GM18505 (cell line): ENCODE data around the gene GRIP1.

Experiments
- ATAC-seq: cut with Tn5 transposase; IDR thresholded peaks from one replicate; pipeline ENCODE4 v1.9.1; 2021; ENCODE audit not compliant: unreplicated experiment
- POLR2A ChIP-seq: IDR thresholded peaks from 4 replicates; pipeline ENCODE4 v1.6.1; 2011; ENCODE audit warnings: borderline replicate concordance; ENCODE audit not compliant: insufficient read depth, insufficient read length; ENCODE audit errors: extremely low read depth

GRIP1 gene

DNA sequence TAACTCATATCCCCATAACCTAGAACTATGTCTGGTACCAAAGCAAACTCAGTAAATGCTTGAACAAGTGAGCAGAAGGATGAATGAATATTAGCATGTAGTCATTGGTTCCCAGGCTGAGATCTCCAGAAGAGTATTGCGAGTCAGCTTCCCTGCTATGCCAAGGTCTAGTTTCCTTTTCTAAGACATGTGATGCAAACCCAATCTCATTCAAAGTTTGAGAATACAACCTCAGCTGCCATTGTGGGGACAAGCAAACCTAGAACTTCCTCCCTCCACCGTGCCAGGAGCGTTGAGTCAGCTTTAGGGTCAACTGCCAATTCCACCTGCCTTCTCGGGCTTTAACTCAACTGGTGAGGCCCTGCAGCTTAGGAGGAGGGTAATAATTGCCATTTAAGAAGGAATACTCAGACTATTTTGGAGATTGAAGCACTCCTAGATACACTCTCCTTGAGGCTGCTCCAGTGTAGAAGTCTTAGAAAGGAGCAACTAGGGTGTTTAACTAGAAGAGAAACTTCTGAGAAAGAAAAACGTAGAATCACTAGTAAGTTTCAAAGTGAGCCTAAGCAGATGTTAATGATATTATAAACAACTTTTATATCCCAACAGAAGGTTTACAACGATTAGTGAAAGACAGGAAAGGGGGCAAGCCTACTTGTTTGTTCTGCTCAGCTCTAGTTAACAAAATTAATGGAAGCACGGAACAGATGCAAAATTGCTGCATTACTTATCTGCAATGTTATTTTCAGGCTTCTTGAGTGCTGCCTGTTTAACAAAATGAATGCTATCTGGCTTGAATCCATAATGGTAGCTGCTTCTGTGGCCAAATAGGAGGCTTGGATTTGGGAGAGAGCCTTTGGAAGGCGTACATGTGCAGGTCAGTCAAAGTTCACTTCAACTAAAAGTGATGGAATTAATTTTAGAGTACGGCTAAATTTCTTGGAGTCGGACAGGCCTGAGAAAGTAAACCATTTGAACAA lies 279.7 kb downstream of the GRIP1 start:
- no peak for TF ChIP-seq POLR2A
- ATAC-seq = no peak

DNA sequence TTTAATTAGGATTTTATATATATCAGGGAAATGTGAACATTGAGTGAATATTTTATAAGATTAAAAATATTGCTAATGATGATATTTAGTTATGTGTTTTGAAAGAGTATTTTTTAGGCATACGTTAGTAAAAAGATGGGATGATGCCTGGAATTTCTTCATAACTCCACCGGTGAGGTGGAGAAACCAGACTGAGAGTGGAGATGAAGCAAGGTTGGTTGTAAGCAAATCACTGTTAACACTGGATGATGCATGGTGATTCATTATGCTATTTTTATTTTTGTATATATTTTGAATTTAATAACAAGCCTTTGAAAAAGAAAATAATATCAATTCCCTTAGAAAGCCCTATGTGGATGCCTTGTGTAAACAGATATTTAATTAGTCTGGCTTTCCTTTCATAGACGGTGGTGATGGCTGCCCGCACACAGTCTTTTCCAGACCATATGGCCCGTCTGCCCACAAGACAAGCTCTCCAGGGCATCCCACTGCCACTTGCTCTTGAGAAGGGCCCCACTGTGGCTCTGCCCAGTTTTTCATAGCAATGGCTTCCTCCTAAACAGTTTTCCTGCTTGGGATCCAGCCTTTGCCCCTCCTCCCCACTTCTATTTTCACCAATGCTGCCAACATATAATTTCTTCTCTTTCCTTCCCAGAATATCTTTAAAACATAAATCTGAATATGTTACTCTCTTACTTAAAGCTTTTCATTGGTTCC lies 281.1 kb downstream of the GRIP1 start:
- TF ChIP-seq POLR2A = no peak
- no peak for ATAC-seq

DNA sequence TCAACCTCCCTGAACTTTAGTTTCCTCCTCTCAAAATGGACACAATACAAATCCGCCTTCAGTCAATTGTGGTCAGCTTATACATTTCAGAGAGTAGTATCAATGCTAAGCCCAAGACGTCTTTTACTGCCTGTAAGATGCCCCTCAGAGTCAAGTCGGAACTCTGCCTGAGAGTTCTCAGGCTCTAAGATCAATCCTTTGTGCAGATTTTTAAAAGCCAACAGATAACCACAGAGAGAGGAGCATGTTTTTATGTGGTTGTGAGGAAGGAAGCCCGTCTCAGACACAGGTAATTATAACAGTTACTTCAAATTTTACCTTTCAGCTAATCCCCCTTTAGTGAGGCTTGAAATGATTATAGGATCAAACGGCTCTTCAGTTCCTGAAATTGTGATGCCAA lies 285.0 kb downstream of the GRIP1 start:
- ATAC-seq = no peak
- TF ChIP-seq POLR2A = no peak

DNA sequence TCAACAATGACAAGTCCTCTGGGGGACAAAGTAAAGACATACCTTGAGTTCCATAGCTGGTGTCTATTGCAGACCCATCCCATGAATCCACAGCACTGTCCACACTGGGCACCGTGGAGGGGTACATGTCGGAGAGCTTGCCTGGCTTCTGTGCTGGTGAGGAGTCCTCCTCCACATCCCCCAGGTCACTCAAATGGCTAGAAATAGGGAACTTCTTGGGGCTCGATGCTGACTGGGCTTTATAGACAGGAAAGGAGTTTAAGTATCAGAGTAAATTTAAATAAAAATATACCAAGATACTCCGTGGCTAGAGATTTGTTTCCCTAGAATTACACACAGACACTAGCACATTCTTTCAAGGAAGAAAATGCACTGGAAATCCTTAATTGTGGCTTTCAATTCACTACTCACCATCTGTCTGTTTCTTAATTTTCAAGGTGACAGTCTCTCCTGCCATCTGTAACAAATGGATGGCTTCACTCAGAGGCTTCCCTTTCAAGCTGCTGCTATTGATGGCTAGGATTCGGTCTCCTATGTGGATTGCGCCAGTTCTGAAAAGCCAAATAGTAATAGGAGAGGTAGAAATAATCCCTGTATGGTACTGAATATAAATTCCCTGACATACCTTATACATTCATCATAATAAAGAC lies 286.5 kb downstream of the GRIP1 start:
- ATAC-seq = no peak
- TF ChIP-seq POLR2A = no peak

DNA sequence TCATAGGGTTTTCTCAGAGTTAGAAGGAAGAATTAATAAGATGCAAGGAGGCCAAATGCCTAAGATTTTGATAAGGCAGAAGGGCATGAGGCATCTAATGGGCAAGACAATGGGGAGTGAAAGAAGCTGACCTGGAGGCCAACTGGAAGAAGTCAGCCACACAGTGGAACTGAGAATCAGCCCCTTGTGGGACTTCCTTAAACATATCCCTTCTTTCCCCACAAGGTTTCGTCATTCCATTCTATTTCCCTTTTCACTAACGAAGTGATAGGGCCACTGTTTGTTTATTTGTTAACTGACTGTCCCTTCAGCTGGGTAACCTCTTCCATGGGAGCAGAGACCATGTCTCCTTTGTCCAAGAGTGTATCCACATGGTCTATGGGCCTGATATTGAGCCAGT lies 290.4 kb downstream of the GRIP1 start:
- ATAC-seq = no peak
- no peak for TF ChIP-seq POLR2A

DNA sequence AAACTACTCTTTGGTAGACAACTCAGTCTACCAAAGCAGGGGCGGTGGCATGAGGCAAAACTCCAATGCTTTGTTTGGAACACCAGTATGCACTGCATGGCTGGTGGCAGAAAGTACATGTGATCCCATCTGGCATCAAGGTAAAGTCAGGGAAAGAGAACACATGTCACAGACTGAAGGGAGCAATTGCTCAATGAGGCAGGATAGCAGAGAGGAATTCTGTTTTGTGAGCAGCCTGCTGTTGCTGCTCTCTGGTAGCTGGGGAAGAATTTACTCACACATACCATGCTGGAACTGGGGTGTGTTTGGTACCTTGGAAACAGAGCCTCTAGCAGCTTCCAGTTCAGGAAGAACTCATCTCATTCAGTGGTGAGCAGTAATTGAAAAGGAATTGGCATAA lies 291.8 kb downstream of the GRIP1 start:
- no peak for TF ChIP-seq POLR2A
- ATAC-seq = no peak

DNA sequence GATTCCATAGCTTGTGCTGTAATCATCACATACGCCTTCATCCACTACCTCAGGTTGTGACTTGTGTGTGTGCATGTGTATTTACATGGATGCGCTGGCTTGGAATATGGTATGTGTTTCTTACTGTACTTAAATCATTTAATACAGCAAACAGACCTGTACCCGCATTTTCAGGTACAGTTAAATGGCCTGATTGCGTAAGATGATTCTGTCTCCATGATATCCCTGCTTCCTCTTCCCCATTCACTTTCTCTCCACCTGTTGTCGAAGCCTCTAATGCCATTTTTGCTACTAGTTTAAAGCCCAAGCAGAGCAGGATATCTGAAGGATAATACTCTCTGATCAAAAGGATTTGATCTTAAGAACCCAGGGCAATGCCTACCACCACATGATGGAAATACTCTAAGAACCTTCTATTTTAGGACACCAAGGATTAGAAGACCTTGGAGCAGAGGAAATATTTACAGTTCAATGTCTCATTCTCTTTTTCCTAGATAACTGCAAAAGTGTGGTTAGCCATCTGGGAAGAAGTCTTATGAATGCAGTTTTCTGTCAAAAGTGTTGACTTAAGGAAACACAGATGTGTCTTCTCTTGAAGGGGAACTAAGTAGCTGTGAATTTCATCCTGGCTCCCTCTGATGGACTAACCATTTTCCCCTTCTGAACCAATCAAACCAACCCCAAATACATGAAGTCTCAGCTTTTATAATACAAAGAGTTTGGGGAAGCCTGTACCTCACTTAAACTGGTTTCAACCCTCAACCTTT lies 297.9 kb downstream of the GRIP1 start:
- no peak for TF ChIP-seq POLR2A
- ATAC-seq = no peak

DNA sequence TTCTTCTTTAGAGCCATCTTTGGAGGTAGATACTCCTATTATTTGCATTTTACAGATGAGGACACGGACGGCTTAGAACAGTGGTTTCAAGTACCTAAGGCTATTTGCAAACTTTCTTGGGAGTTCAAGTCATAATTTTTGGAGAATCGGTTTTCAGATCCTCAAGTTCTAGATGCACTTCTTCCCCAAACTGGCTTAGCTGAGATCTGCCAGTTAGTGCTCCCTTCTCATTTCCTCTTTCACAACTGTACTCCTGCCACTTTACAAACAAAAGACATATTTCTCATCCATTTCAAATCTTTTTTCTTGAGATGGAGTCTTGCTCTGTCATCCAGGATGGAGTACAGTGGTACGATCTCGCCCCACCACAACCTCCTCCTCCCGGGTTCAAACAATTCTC lies 299.3 kb downstream of the GRIP1 start:
- ATAC-seq = no peak
- TF ChIP-seq POLR2A = no peak

DNA sequence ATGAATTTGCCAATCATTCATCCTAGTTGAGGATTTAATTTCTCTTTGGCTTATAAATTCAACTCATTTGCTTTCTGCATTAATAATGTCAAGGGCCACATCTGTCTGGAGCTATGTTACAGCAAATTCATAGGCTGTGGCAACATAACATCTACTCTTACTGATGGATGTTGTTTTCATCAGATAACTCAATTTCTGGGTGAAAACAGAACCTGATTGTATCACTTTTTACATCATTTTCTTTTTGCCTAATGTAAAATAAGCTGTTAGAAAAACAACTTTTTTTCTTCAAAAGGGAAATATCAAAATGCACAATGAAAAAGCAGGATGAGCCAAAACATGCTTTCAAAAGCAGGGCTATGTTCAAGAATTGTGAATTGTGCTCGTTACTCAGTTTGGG lies 303.3 kb downstream of the GRIP1 start:
- no peak for ATAC-seq
- no peak for TF ChIP-seq POLR2A

DNA sequence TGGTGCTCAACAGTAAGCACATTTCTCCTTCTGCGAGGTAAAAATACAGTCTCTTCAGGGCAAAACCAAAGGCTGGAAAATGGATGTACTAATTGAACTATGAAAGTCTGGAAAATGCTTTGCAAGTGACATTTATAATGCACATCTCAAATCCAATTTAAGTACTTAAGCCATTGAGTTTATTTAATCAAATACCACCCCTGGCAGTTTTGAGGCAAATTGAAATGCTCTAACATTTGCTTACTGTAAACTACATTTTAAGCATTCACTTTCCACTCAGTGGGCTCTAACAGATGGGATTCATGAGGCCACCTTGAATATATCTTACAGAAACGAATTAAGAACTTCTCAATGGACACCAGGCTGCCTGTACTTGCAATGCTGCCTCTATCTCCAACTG lies 306.9 kb downstream of the GRIP1 start:
- no peak for ATAC-seq
- TF ChIP-seq POLR2A = no peak

DNA sequence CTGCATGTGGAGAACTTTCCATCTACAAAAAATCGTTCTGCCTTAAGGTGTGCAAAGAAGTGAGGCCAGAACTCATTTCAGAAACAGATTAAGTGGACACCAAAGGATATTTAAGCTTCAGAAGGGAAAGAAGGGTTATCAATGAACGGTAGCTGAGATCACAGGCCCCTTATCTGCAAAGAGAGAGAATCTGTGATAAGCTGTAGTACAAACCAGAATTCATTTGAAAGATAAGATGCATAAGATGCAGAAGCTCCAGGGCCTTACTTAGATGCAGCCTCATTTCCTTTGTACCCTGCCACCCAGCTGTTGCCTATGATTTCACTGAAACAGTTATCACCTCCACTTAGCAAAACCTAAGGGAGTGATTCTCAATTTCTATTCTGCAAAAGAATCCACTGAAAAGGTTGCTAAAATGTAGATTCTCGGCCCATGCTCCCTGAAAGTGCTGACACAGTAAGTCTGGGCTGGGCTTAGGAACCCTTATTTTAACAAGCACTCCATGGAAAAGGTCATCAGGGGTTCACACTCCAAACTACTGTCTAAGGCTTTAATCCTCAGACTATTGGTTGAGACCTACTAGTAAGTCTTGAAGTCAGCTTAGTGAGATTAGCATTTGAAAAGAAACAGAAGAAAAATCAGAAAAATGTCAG lies 311.7 kb downstream of the GRIP1 start:
- TF ChIP-seq POLR2A = no peak
- ATAC-seq = no peak

DNA sequence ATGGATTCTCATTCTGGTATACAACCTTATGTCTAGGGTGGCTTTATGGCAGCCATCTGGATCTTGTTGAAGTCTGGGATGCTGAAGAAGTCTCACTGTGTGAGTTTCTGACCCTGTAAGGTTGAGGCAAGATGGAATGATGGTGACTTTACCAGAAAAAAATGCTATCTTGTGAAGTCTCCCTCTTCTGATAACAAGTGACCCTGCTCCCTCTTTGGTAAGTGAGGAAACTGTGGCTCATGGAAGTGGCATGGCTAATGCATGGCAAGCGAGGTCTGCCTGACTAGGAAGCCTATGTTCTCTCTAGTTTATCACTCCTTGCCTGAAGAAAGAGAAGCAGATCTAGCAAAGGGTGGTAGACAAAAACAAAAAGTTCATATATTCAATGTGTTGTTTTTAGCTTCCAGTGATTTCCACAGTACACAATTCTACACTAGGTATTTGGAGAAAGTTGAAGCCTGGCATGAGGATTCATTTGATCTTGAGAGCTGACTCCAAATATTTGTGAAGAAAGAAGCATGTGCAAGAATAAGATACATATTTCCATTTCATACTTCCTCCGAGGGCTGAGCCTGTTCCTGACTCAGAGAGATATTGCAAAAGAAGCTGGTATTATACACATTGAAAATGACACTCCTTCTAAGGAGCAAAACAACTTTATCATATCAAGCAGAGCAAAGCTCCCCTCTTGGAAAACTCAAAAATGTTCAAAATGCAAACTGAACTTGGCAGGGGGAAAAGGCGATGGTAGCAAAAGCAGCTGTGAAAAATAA lies 313.0 kb downstream of the GRIP1 start:
- no peak for TF ChIP-seq POLR2A
- ATAC-seq = no peak

DNA sequence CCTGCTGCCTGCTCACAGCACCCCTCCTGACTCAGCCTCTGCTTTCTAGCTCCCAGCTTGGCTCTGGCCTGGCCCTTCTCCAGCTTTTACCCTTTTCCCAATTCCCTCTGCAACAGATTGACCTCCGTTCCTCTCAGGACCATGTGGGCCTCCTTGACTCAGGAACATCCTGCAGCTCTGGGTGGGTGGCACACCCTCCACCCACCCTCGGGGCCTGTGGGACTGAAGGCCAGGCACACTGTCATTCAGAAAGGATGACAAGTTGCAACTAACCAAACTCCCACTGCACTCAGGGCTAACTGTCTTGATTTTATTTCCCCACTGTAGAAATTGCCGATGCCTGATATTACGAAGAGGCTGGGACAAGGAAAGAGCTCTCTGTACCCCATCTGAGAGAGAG lies 317.2 kb downstream of the GRIP1 start:
- no peak for TF ChIP-seq POLR2A

DNA sequence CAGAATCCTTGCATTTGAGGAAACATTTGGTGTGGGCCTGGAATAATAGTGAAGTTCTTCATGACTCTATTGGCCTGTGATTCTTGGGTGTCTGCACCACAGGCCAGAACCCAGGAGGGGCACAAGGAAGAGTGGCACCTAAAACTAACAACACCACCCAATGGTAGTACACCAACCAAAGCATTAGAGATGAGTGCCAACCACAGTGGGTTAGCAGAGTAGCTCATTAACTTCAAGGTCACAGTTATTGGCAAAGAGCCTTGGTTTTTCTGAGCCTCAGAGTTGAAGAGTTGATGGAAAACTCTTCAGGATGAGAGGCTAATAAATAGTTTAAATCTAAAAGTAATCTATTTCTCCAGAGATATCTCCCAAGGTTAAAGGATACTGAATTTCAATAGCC lies 319.6 kb downstream of the GRIP1 start:
- no peak for TF ChIP-seq POLR2A
- ATAC-seq = no peak

More for the DNA sequence above, 317.2 kb downstream of the GRIP1 start:
- no peak for ATAC-seq
